ENCODE data around the gene IGFL1.

The IGFL1 gene

DNA sequence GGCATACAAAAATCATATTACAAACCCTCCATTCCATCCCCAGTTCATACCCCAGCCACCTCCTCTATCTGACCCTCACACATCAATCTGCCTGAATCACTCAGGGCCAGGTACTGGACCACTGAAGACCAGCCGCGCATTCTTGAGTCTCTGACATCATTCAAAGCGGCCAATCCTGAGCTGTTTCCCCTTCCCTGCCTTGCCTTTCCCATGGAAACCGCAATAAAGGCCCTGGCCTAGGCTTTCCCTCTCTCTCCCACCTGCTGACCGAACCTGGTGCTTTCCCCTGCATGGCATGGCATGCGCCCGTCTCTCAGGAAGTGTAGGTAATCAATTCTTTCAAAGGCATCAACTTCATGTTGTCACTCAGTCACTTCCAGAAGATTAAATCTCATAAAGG, 49.6 kb downstream of the IGFL1 start:
- TF ChIP-seq, protein P1, sequence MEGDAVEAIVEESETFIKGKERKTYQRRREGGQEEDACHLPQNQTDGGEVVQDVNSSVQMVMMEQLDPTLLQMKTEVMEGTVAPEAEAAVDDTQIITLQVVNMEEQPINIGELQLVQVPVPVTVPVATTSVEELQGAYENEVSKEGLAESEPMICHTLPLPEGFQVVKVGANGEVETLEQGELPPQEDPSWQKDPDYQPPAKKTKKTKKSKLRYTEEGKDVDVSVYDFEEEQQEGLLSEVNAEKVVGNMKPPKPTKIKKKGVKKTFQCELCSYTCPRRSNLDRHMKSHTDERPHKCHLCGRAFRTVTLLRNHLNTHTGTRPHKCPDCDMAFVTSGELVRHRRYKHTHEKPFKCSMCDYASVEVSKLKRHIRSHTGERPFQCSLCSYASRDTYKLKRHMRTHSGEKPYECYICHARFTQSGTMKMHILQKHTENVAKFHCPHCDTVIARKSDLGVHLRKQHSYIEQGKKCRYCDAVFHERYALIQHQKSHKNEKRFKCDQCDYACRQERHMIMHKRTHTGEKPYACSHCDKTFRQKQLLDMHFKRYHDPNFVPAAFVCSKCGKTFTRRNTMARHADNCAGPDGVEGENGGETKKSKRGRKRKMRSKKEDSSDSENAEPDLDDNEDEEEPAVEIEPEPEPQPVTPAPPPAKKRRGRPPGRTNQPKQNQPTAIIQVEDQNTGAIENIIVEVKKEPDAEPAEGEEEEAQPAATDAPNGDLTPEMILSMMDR (IDR thresholded peaks at IDR 0.05; ENCODE audit: low read depth, low read length) = no peak
- no peak overlapping the region for H3K4me3 ChIP-seq (ENCODE audit: low read depth, low read length)
- in situ Hi-C loops (cut with HindIII; ENCODE audit: low sequenced_read_pairs) = no loop called here
- DNase-seq (ENCODE audit: low read depth, low spot score) = no peak

Data from astrocyte of the spinal cord (primary cell).